ENCODE results near the gene GALNT5. TPM values are rescaled to one million over a fixed set of nuclear protein-coding genes. Genes with fewer than 3 reads are reported as not detected.

The GALNT5 gene
- total and polyA plus RNA-seq, 4 donors = under 0.01 to 5.3 (median 0.01) TPM; not detected in 1

GRCh38 chr2:157301307-157301706 lies 43.8 kb downstream of the GALNT5 start:
- no peak for DNase-seq (ENCODE audit: low spot score)
- H3K27me3 ChIP-seq (ENCODE audit: control insufficient read depth in 4 of 4, insufficient read depth in 4 of 4, low read length in 3 of 4) = peaks cover 0 to 3% (median 0%) of the 10 kb centered on the region in 4 donors
- no peak overlapping the region for H3K27ac ChIP-seq (ENCODE audit: low read depth in 1 of 2, low read length in 2 of 2)
- no peak overlapping the region for H3K9ac ChIP-seq (ENCODE audit: low read depth in 1 of 2, low read length in 2 of 2)
- no peaks in the 10 kb centered on the region for H3K36me3 ChIP-seq (ENCODE audit: control insufficient read depth in 4 of 4, insufficient read depth in 3 of 4, low read depth in 1 of 4, low read length in 3 of 4)
- 88% methylated on average over 2 of the region's 2 CpGs for WGBS
- no peaks in the 10 kb centered on the region for H3K4me1 ChIP-seq (ENCODE audit: control insufficient read depth in 4 of 4, insufficient read depth in 4 of 4, low read length in 3 of 4)
- no peak for TF ChIP-seq HNF4G (IDR thresholded peaks at IDR 0.05)
- TF ChIP-seq YY1 (IDR thresholded peaks at IDR 0.05) = no peak
- no peak for TF ChIP-seq FOXA2 (IDR thresholded peaks at IDR 0.05)
- TF ChIP-seq MAX (IDR thresholded peaks at IDR 0.05) = no peak
- TF ChIP-seq JUND (IDR thresholded peaks at IDR 0.05) = no peak
- no peak for TF ChIP-seq RXRA (IDR thresholded peaks at IDR 0.05)
- H3K9me3 ChIP-seq (ENCODE audit: control insufficient read depth in 4 of 4, low read length in 3 of 4) = no peaks in the 10 kb centered on the region
- no peak overlapping the region for H3K4me3 ChIP-seq (ENCODE audit: low read depth in 1 of 3, low read length in 3 of 3)

GRCh38 chr2:157302492-157303099 lies 45.1 kb downstream of the GALNT5 start:
- Histone ChIP-seq H3K27me3 (ENCODE audit: control insufficient read depth in 4 of 4, insufficient read depth in 4 of 4, low read length in 3 of 4) (peaks cover 0 to 3% (median 0%) of the 10 kb centered on the region in 4 donors), H3K9me3 (ENCODE audit: control insufficient read depth in 4 of 4, low read length in 3 of 4) (no peaks in the 10 kb centered on the region), H3K36me3 (ENCODE audit: control insufficient read depth in 4 of 4, insufficient read depth in 3 of 4, low read depth in 1 of 4, low read length in 3 of 4) (no peaks in the 10 kb centered on the region), H3K4me3 (ENCODE audit: low read depth in 1 of 3, low read length in 3 of 3) (no peak overlapping the region), H3K9ac (ENCODE audit: low read depth in 1 of 2, low read length in 2 of 2) (no peak overlapping the region), H3K27ac (ENCODE audit: low read depth in 1 of 2, low read length in 2 of 2) (no peak overlapping the region), H3K4me1 (ENCODE audit: control insufficient read depth in 4 of 4, insufficient read depth in 4 of 4, low read length in 3 of 4) (no peaks in the 10 kb centered on the region)
- DNase-seq (ENCODE audit: low spot score) = no peak
- WGBS = 29% methylated on average over 9 of the region's 9 CpGs
- TF ChIP-seq RXRA (IDR thresholded peaks at IDR 0.05) (no peak), NR2F2 (IDR thresholded peaks at IDR 0.05) (no peak), RAD21 (IDR thresholded peaks at IDR 0.05) (peak; percentile 92 to 94), HNF4G (IDR thresholded peaks at IDR 0.05) (no peak), CTCF (IDR thresholded peaks at IDR 0.05; ENCODE audit: low read depth, low read length, missing input control) (peak; percentile 75), EGR1 (IDR thresholded peaks at IDR 0.05; ENCODE audit: low read depth in 2 of 2) (no peak), ZBTB33 (IDR thresholded peaks at IDR 0.05) (no peak), FOXA1 (IDR thresholded peaks at IDR 0.05) (no peak), FOXA2 (IDR thresholded peaks at IDR 0.05) (no peak)

- no peak for DNase-seq (ENCODE audit: low spot score)
- TF ChIP-seq ATF3 (IDR thresholded peaks at IDR 0.05) (no peak), RXRA (IDR thresholded peaks at IDR 0.05) (no peak), EGR1 (IDR thresholded peaks at IDR 0.05; ENCODE audit: low read depth in 2 of 2) (no peak), MAX (IDR thresholded peaks at IDR 0.05) (no peak), JUND (IDR thresholded peaks at IDR 0.05) (no peak), FOXA1 (IDR thresholded peaks at IDR 0.05) (no peak), GABPA (IDR thresholded peaks at IDR 0.05 in 1 of 2, conservative IDR thresholded peaks at IDR 0.05 in 1 of 2) (no peak), HNF4A (conservative IDR thresholded peaks at IDR 0.05) (no peak), CTCF (IDR thresholded peaks at IDR 0.05; ENCODE audit: low read depth, low read length, missing input control) (no peak)
- H3K36me3 ChIP-seq (ENCODE audit: control insufficient read depth in 4 of 4, insufficient read depth in 3 of 4, low read depth in 1 of 4, low read length in 3 of 4) = no peaks in the 10 kb centered on the region
These were observed 46.1 kb downstream of the GALNT5 start for GRCh38 chr2:157303612-157304011.

More at GRCh38 chr2:157303612-157304011, 46.1 kb downstream of the GALNT5 start:
- no peak overlapping the region for H3K4me3 ChIP-seq (ENCODE audit: low read depth in 1 of 3, low read length in 3 of 3)
- H3K9ac ChIP-seq (ENCODE audit: low read depth in 1 of 2, low read length in 2 of 2) = no peak overlapping the region
- H3K9me3 ChIP-seq (ENCODE audit: control insufficient read depth in 4 of 4, low read length in 3 of 4) = no peaks in the 10 kb centered on the region
- H3K4me1 ChIP-seq (ENCODE audit: control insufficient read depth in 4 of 4, insufficient read depth in 4 of 4, low read length in 3 of 4) = no peaks in the 10 kb centered on the region
- peaks cover 0 to 3% (median 0%) of the 10 kb centered on the region in 4 donors for H3K27me3 ChIP-seq (ENCODE audit: control insufficient read depth in 4 of 4, insufficient read depth in 4 of 4, low read length in 3 of 4)
- 46% methylated on average over 2 of the region's 2 CpGs for WGBS
- no peak overlapping the region for H3K27ac ChIP-seq (ENCODE audit: low read depth in 1 of 2, low read length in 2 of 2)
